PC-9 (cell line): ENCODE measurements around the gene TRPM4. TPM values are rescaled to one million over a fixed set of nuclear protein-coding genes. Genes with fewer than 3 reads are reported as not detected.

Source experiments
- BruUV-seq: library from RNA; stranded (reverse); fragments of 400-500 nt; replicated peaks from 2 replicates; lab custom pipeline; 2021; lab: Mats Ljungman, UMichigan
- CTCF ChIA-PET: fragments of 300-600 bp; sonication (Branson Sonifier 250); formaldehyde crosslinking; loops from one replicate; lab custom pipeline; 2022; ENCODE audit warnings: antibody characterized with exemption; lab: Charles Lee
- POLR2A ChIA-PET: fragments of 300-600 bp; sonication (Branson Sonifier 250); formaldehyde crosslinking; loops from one replicate; lab custom pipeline; 2022; ENCODE audit warnings: antibody characterized with exemption; ENCODE audit not compliant: unreplicated experiment; lab: Charles Lee
- DNase-seq, 2 experiments: peaks; one replicate each; pipeline versions ENCODE4 v3.0.0 to v3.0.0-alpha.2; 2015 to 2022; ENCODE audit warnings: mixed read lengths in 1 of 2
- H2AFZ ChIP-seq: fragments of 200-600 bp; sonication (generic); 2 replicates; pipeline ENCODE4 v1.8.1; 2017; ENCODE audit warnings: antibody characterized with exemption
- H3F3A ChIP-seq: fragments of 200-600 bp; sonication (generic); 2 replicates; pipeline ENCODE4 v1.8.1; 2017; ENCODE audit warnings: antibody characterized with exemption, mild to moderate bottlenecking, low read depth; ENCODE audit not compliant: insufficient read depth
- H3K27ac ChIP-seq: fragments of 200-600 bp; sonication (generic); 2 replicates; pipeline ENCODE4 v1.6.1; 2016; ENCODE audit warnings: mixed run types
- H3K27me3 ChIP-seq: fragments of 200-600 bp; sonication (generic); 2 replicates; pipeline ENCODE4 v1.6.1; 2016; ENCODE audit warnings: low read depth, mixed run types; ENCODE audit not compliant: insufficient read depth
- H3K36me3 ChIP-seq: fragments of 200-600 bp; sonication (generic); 2 replicates; pipeline ENCODE4 v1.6.1; 2016; ENCODE audit warnings: low read depth, mixed run types
- H3K4me1 ChIP-seq: fragments of 200-600 bp; sonication (generic); replicated peaks from 2 replicates; pipeline ENCODE4 v1.6.1; 2016; ENCODE audit warnings: mixed run types; ENCODE audit not compliant: insufficient read depth
- H3K4me2 ChIP-seq: fragments of 200-600 bp; sonication (generic); 2 replicates; pipeline ENCODE4 v1.6.1; 2017; ENCODE audit warnings: mixed run types
- H3K4me3 ChIP-seq: fragments of 200-600 bp; sonication (generic); 2 replicates; pipeline ENCODE4 v1.6.1; 2016; ENCODE audit warnings: mixed run types
- H3K79me2 ChIP-seq: fragments of 200-600 bp; sonication (generic); 2 replicates; pipeline ENCODE4 v1.6.1; 2017; ENCODE audit warnings: low read depth, mixed run types
- H3K9me2 ChIP-seq: fragments of 200-600 bp; sonication (generic); 2 replicates; pipeline ENCODE4 v1.8.1; 2017; ENCODE audit warnings: mild to moderate bottlenecking; ENCODE audit not compliant: insufficient read depth
- H3K9me3 ChIP-seq: fragments of 200-600 bp; sonication (generic); 2 replicates; pipeline ENCODE4 v1.8.1; 2016; ENCODE audit warnings: low read depth; ENCODE audit not compliant: insufficient read depth
- H4K20me1 ChIP-seq: fragments of 200-600 bp; sonication (generic); 2 replicates; pipeline ENCODE4 v1.8.1; 2017; ENCODE audit not compliant: insufficient read depth
- CTCF ChIP-seq: fragments of 200-600 bp; sonication (generic); conservative IDR thresholded peaks from 2 replicates; pipeline ENCODE4 v1.6.1; 2017; ENCODE audit warnings: mixed run types, antibody characterized with exemption, mild to moderate bottlenecking, moderate library complexity
- EZH2 ChIP-seq: fragments of 200-600 bp; sonication (generic); IDR thresholded peaks from 2 replicates; pipeline ENCODE4 v1.8.0; 2017; ENCODE audit warnings: antibody characterized with exemption, low read depth
- intact Hi-C: fragments of 100-400 bp; cut with micrococcal nuclease; formaldehyde crosslinking; loops from one replicate; pipeline ENCODE4 v1.10.0; 2022; ENCODE audit not compliant: unreplicated experiment
- total RNA-seq: library from RNA; stranded (reverse); gene quantifications from 2 replicates; pipeline ENCODE4 v1.2.3, GENCODE V29; 2021

The TRPM4 gene
- total RNA-seq, 1 experiment from 2014 or later, result 43.8 TPM

DNA sequence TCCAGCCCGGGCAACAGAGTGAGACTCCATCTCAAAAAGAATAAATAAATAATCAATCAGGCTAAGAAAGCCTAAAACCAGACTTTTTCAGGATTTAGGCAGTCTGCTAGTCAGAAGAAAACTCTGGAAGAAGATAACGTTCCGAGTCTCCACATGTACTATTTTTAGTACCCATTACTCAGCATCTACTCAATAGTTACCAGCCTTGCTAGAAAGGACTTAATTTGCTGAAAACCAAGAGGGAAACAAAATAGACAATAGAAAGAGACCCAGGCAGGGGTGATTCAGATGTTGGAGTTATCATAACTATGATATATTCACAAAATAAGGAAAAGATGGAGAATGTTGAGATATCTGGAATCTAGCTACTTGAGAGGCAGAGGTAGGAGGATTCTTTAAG is 47.0 kb upstream of the TRPM4 start:
- DNase-seq, result no peak
- H3K4me3 ChIP-seq, result no peak overlapping the region
- no TSS peak for BruUV-seq
- no peaks in the 10 kb centered on the region for H3K27me3 ChIP-seq
- H3F3A ChIP-seq, result peaks cover 60% of the 10 kb centered on the region
- H3K27ac ChIP-seq, result no peak overlapping the region
- H2AFZ ChIP-seq, result no peak overlapping the region
- POLR2A ChIA-PET, result interaction anchor here (0.7 kb wide), 1 partner anchor 38 kb away, joined by 12 read pairs; no protein-coding TSS in a partner anchor
- H4K20me1 ChIP-seq, result peaks cover 26% of the 10 kb centered on the region
- intact Hi-C loops, result no loop called here
- H3K9me3 ChIP-seq, result no peaks in the 10 kb centered on the region
- H3K9me2 ChIP-seq, result no peaks in the 10 kb centered on the region
- peaks cover 15% of the 10 kb centered on the region for H3K36me3 ChIP-seq
- TF ChIP-seq CTCF (no peak), EZH2 (no peak)
- peaks cover 10% of the 10 kb centered on the region for H3K4me1 ChIP-seq
- no peak overlapping the region for H3K4me2 ChIP-seq
- CTCF ChIA-PET, result no interaction called here
- H3K79me2 ChIP-seq, result no peaks in the 10 kb centered on the region

DNA sequence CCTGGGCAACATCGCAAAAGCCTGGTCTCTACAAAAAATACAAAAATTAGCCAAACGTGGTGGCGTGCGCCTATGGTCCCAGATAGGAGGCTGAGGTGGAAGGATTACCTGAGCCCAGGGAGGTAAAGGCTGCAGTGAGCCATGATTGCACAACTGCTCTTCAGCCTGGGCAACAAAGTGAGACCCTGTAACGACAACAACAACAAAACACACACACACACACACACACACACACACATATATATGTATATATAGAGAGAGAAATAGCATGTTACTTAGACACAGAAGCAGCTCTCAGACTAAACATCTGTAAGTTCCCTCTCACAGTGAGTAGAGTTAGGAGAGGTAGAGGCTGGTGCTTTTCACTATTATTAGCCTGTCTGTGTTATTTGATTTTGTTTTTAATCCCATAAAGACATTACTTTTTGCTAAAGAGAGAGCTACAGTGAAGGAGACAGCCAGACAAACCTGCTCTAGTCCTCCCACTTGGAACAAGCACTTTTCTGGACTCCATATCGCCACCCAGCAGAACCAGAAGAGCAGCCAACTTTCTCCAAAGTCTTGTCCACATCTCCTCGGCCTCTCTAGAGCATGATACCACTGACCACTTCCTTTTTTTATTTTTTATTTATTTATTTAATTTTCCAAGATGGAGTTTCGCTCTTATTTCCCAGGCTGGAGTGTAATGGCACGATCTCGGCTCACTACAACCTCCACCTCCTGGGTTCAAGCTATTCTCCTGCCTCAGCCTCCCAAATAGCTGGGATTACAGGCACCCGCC is 46.2 kb upstream of the TRPM4 start:
- intact Hi-C loops, result no loop called here
- POLR2A ChIA-PET, result no interaction called here
- H3K9me2 ChIP-seq, result no peaks in the 10 kb centered on the region

More for the DNA sequence above, 46.2 kb upstream of the TRPM4 start:
- Histone ChIP-seq H3K4me1 (peaks cover 10% of the 10 kb centered on the region), H2AFZ (no peak overlapping the region), H4K20me1 (peaks cover 17% of the 10 kb centered on the region), H3K27me3 (no peaks in the 10 kb centered on the region), H3K36me3 (peaks cover 8% of the 10 kb centered on the region; the same call in 1 of the 2 replicates), H3F3A (peaks cover 57% of the 10 kb centered on the region), H3K4me2 (no peak overlapping the region), H3K9me3 (no peaks in the 10 kb centered on the region), H3K79me2 (no peaks in the 10 kb centered on the region), H3K4me3 (no peak overlapping the region), H3K27ac (no peak overlapping the region)
- CTCF ChIA-PET, result no interaction called here
- no peak for TF ChIP-seq EZH2
- TF ChIP-seq CTCF, result no peak
- BruUV-seq, result no TSS peak
- DNase-seq, result no peak
